HEK293 (cell line): ENCODE data around the gene CRYBA2.

Experiments used
- CTCF ChIA-PET: fragments of 350-600 bp; formaldehyde crosslinking; extraction: SDS; loops from one replicate; lab custom pipeline; 2021; ENCODE audit warnings: antibody characterized with exemption; lab: Yijun Ruan, JAX
- POLR2A ChIA-PET: fragments of 300-600 bp; formaldehyde crosslinking; extraction: SDS; loops from one replicate; lab custom pipeline; 2020; ENCODE audit warnings: antibody characterized with exemption, inconsistent platforms; lab: Yijun Ruan, JAX
- H3K27ac ChIP-seq: fragments of 200-500 bp; sonication (Bioruptor generic); 2 replicates; pipeline ENCODE4 v1.5.1; 2014; ENCODE audit warnings: low read depth, low read length, control low read depth, inconsistent platforms; ENCODE audit errors: extremely low read depth
- H3K36me3 ChIP-seq, 2 experiments: fragments of 200-500 bp in 1 of 2; sonication (Bioruptor generic) in 1 of 2; 1 replicate in 1 of 2; 2 replicates in 1 of 2; pipeline ENCODE4 v1.5.1; 2014 to 2017; ENCODE audit warnings: inconsistent platforms in 2 of 2, low read length in 2 of 2; ENCODE audit not compliant: control insufficient read depth in 2 of 2, insufficient read depth in 1 of 2
- H3K4me1 ChIP-seq: fragments of 200-500 bp; sonication (Bioruptor generic); 2 replicates; pipeline ENCODE4 v1.5.1; 2014; ENCODE audit warnings: mild to moderate bottlenecking, low read length, inconsistent platforms; ENCODE audit not compliant: control insufficient read depth, insufficient read depth
- H3K4me3 ChIP-seq: 2 replicates; pipeline ENCODE4 v1.5.1; 2011; ENCODE audit warnings: low read depth, mild to moderate bottlenecking, control low read depth, low read length, moderate library complexity
- H3K9me3 ChIP-seq: fragments of 200-500 bp; sonication (Bioruptor generic); 2 replicates; pipeline ENCODE4 v1.5.1; 2014; ENCODE audit warnings: low read depth, low read length, inconsistent platforms; ENCODE audit not compliant: control insufficient read depth, insufficient read depth
- EGR2 ChIP-seq: fragments of 450-650 bp; formaldehyde crosslinking; IDR thresholded peaks from 2 replicates; pipeline ENCODE4 v1.5.1; 2016; ENCODE audit warnings: low read depth, missing biosample characterization, missing genetic modification characterization
- GLIS2 ChIP-seq: fragments of 450-650 bp; formaldehyde crosslinking; IDR thresholded peaks from 2 replicates; pipeline ENCODE4 v1.5.1; 2016; ENCODE audit warnings: missing biosample characterization, missing genetic modification characterization
- KLF1 ChIP-seq: fragments of 450-650 bp; formaldehyde crosslinking; IDR thresholded peaks from 2 replicates; pipeline ENCODE4 v1.5.1; 2016; ENCODE audit warnings: missing biosample characterization, missing genetic modification characterization
- KLF9 ChIP-seq: fragments of 450-650 bp; formaldehyde crosslinking; IDR thresholded peaks from 2 replicates; pipeline ENCODE4 v1.5.1; 2016; ENCODE audit warnings: missing biosample characterization, missing genetic modification characterization, low read depth
- SP3 ChIP-seq: fragments of 450-650 bp; formaldehyde crosslinking; IDR thresholded peaks from 2 replicates; pipeline ENCODE4 v1.5.1; 2016; ENCODE audit warnings: missing biosample characterization, missing genetic modification characterization
- ZBTB8A ChIP-seq: fragments of 450-650 bp; formaldehyde crosslinking; IDR thresholded peaks from 2 replicates; pipeline ENCODE4 v1.5.1; 2016; ENCODE audit warnings: missing biosample characterization, missing genetic modification characterization
- ZEB2 ChIP-seq: fragments of 450-650 bp; formaldehyde crosslinking; IDR thresholded peaks from 2 replicates; pipeline ENCODE4 v1.5.1; 2016; ENCODE audit warnings: missing biosample characterization, missing genetic modification characterization
- ZNF138 ChIP-seq: fragments of 450-650 bp; formaldehyde crosslinking; IDR thresholded peaks from 2 replicates; pipeline ENCODE4 v1.5.1; 2016; ENCODE audit warnings: missing biosample characterization, missing genetic modification characterization, borderline replicate concordance
- ZNF335 ChIP-seq: fragments of 450-650 bp; formaldehyde crosslinking; conservative IDR thresholded peaks from 2 replicates; pipeline ENCODE4 v1.5.1; 2016; ENCODE audit warnings: missing biosample characterization, missing genetic modification characterization
- ZNF433 ChIP-seq: fragments of 450-650 bp; formaldehyde crosslinking; IDR thresholded peaks from 2 replicates; pipeline ENCODE4 v1.5.1; 2016; ENCODE audit warnings: missing biosample characterization, missing genetic modification characterization, low read depth
- ZNF501 ChIP-seq: fragments of 450-650 bp; formaldehyde crosslinking; IDR thresholded peaks from 2 replicates; pipeline ENCODE4 v1.5.1; 2016; ENCODE audit warnings: missing biosample characterization, missing genetic modification characterization
- ZNF629 ChIP-seq: fragments of 450-650 bp; formaldehyde crosslinking; IDR thresholded peaks from 2 replicates; pipeline ENCODE4 v1.5.1; 2017; ENCODE audit warnings: missing biosample characterization, missing genetic modification characterization
- ZNF843 ChIP-seq: fragments of 450-650 bp; formaldehyde crosslinking; IDR thresholded peaks from 2 replicates; pipeline ENCODE4 v1.5.1; 2016; ENCODE audit warnings: missing biosample characterization, missing genetic modification characterization
- TF ChIP-seq, protein P1 (sequence below): fragments of 450-650 bp; formaldehyde crosslinking; IDR thresholded peaks from 2 replicates; pipeline ENCODE4 v1.5.1; 2016; ENCODE audit warnings: missing biosample characterization, missing genetic modification characterization
- TF ChIP-seq, protein P2 (sequence below): fragments of 450-650 bp; formaldehyde crosslinking; conservative IDR thresholded peaks from 2 replicates; pipeline ENCODE4 v1.5.1; 2016; ENCODE audit warnings: low read depth, missing biosample characterization, missing genetic modification characterization
- TF ChIP-seq, protein P3 (sequence below): fragments of 450-650 bp; formaldehyde crosslinking; IDR thresholded peaks from 2 replicates; pipeline ENCODE4 v1.5.1; 2016; ENCODE audit warnings: missing biosample characterization, missing genetic modification characterization
- TF ChIP-seq, protein P4 (sequence below): fragments of 450-650 bp; formaldehyde crosslinking; IDR thresholded peaks from 2 replicates; pipeline ENCODE4 v1.5.1; 2016; ENCODE audit warnings: missing biosample characterization, missing genetic modification characterization
- TF ChIP-seq, protein P5 (sequence below): fragments of 450-650 bp; formaldehyde crosslinking; IDR thresholded peaks from 2 replicates; pipeline ENCODE4 v1.5.1; 2016; ENCODE audit warnings: missing biosample characterization, missing genetic modification characterization
- TF ChIP-seq, protein P6 (sequence below): fragments of 450-650 bp; formaldehyde crosslinking; IDR thresholded peaks from 2 replicates; pipeline ENCODE4 v1.5.1; 2016; ENCODE audit warnings: missing biosample characterization, missing genetic modification characterization

Gene CRYBA2

DNA sequence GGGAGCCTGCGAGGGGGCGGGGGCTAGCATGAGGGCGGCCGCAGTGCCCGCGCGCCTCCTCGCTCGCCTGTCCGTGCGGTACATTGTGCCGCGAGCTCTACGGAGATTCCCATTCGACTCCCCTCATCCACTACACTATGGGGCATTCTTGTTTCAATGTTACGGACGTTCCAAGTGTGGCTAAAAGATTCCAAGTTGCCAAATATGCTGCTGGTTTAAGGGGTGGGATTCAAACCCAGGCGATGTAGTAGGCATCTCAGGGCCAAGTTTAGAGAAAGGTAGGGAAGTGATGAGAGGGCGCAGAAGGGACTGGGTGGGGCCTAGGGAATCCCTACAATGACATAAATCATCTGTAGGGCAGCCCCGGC lies 10.0 kb upstream of the CRYBA2 start:
- ChIA-PET POLR2A (no interaction called here), CTCF (interaction anchor here (0.7 to 3.9 kb wide), 16 partner anchors 9 to 157 kb away, joined by 3 to 31 read pairs (median 3); partner anchors contain the start of gene CDK5R2)
- H3K27ac ChIP-seq: no peak overlapping the region
- TF ChIP-seq ZNF335 (tag by site-specific recombination) (peak; percentile 100), ZEB2 (tag by site-specific recombination) (0 out of 2 replicates have a peak, but pooled peaks have one; percentile 10), GLIS2 (tag by site-specific recombination) (0 out of 2 replicates have a peak, but pooled peaks have one; percentile 70), ZNF138 (tag by site-specific recombination) (no peak), ZNF629 (tag by site-specific recombination) (0 out of 2 replicates have a peak, but pooled peaks have one; percentile 4), ZNF433 (tag by site-specific recombination) (no peak), ZNF843 (tag by site-specific recombination) (0 out of 2 replicates have a peak, but pooled peaks have one; percentile 0), ZNF501 (0 out of 2 replicates have a peak, but pooled peaks have one; percentile 27), KLF1 (tag by site-specific recombination) (0 out of 2 replicates have a peak, but pooled peaks have one; percentile 27), ZBTB8A (peak; percentile 86), KLF9 (tag by site-specific recombination) (peak; percentile 34; the same call in 1 of the 2 replicates), EGR2 (tag by site-specific recombination) (peak; percentile 40; the same call in 1 of the 2 replicates), SP3 (peak; percentile 65)
- TF ChIP-seq, protein P1, sequence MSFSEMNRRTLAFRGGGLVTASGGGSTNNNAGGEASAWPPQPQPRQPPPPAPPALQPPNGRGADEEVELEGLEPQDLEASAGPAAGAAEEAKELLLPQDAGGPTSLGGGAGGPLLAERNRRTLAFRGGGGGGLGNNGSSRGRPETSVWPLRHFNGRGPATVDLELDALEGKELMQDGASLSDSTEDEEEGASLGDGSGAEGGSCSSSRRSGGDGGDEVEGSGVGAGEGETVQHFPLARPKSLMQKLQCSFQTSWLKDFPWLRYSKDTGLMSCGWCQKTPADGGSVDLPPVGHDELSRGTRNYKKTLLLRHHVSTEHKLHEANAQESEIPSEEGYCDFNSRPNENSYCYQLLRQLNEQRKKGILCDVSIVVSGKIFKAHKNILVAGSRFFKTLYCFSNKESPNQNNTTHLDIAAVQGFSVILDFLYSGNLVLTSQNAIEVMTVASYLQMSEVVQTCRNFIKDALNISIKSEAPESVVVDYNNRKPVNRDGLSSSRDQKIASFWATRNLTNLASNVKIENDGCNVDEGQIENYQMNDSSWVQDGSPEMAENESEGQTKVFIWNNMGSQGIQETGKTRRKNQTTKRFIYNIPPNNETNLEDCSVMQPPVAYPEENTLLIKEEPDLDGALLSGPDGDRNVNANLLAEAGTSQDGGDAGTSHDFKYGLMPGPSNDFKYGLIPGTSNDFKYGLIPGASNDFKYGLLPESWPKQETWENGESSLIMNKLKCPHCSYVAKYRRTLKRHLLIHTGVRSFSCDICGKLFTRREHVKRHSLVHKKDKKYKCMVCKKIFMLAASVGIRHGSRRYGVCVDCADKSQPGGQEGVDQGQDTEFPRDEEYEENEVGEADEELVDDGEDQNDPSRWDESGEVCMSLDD: no peak
- TF ChIP-seq, protein P2, sequence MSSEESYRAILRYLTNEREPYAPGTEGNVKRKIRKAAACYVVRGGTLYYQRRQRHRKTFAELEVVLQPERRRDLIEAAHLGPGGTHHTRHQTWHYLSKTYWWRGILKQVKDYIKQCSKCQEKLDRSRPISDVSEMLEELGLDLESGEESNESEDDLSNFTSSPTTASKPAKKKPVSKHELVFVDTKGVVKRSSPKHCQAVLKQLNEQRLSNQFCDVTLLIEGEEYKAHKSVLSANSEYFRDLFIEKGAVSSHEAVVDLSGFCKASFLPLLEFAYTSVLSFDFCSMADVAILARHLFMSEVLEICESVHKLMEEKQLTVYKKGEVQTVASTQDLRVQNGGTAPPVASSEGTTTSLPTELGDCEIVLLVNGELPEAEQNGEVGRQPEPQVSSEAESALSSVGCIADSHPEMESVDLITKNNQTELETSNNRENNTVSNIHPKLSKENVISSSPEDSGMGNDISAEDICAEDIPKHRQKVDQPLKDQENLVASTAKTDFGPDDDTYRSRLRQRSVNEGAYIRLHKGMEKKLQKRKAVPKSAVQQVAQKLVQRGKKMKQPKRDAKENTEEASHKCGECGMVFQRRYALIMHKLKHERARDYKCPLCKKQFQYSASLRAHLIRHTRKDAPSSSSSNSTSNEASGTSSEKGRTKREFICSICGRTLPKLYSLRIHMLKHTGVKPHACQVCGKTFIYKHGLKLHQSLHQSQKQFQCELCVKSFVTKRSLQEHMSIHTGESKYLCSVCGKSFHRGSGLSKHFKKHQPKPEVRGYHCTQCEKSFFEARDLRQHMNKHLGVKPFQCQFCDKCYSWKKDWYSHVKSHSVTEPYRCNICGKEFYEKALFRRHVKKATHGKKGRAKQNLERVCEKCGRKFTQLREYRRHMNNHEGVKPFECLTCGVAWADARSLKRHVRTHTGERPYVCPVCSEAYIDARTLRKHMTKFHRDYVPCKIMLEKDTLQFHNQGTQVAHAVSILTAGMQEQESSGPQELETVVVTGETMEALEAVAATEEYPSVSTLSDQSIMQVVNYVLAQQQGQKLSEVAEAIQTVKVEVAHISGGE: peak; percentile 4; the same call in 1 of the 2 replicates
- TF ChIP-seq, protein P3, sequence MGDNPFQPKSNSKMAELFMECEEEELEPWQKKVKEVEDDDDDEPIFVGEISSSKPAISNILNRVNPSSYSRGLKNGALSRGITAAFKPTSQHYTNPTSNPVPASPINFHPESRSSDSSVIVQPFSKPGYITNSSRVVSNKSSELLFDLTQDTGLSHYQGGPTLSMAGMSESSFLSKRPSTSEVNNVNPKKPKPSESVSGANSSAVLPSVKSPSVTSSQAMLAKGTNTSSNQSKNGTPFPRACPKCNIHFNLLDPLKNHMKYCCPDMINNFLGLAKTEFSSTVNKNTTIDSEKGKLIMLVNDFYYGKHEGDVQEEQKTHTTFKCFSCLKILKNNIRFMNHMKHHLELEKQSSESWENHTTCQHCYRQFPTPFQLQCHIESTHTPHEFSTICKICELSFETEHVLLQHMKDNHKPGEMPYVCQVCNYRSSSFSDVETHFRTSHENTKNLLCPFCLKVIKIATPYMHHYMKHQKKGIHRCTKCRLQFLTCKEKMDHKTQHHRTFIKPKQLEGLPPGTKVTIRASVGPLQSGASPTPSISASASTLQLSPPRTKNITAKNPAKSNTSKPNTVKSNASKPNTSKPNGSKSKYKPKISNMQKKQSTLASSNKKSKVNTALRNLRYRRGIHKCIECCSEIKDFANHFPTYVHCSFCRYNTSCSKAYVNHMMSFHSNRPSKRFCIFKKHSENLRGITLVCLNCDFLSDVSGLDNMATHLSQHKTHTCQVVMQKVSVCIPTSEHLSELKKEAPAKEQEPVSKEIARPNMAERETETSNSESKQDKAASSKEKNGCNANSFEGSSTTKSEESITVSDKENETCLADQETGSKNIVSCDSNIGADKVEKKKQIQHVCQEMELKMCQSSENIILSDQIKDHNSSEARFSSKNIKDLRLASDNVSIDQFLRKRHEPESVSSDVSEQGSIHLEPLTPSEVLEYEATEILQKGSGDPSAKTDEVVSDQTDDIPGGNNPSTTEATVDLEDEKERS: no peak
- TF ChIP-seq, protein P4, sequence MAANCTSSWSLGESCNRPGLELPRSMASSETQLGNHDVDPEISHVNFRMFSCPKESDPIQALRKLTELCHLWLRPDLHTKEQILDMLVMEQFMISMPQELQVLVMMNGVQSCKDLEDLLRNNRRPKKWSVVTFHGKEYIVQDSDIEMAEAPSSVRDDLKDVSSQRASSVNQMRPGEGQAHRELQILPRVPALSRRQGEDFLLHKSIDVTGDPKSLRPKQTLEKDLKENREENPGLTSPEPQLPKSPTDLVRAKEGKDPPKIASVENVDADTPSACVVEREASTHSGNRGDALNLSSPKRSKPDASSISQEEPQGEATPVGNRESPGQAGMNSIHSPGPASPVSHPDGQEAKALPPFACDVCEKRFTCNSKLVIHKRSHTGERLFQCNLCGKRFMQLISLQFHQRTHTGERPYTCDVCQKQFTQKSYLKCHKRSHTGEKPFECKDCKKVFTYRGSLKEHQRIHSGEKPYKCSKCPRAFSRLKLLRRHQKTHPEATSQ: no peak
- TF ChIP-seq, protein P5, sequence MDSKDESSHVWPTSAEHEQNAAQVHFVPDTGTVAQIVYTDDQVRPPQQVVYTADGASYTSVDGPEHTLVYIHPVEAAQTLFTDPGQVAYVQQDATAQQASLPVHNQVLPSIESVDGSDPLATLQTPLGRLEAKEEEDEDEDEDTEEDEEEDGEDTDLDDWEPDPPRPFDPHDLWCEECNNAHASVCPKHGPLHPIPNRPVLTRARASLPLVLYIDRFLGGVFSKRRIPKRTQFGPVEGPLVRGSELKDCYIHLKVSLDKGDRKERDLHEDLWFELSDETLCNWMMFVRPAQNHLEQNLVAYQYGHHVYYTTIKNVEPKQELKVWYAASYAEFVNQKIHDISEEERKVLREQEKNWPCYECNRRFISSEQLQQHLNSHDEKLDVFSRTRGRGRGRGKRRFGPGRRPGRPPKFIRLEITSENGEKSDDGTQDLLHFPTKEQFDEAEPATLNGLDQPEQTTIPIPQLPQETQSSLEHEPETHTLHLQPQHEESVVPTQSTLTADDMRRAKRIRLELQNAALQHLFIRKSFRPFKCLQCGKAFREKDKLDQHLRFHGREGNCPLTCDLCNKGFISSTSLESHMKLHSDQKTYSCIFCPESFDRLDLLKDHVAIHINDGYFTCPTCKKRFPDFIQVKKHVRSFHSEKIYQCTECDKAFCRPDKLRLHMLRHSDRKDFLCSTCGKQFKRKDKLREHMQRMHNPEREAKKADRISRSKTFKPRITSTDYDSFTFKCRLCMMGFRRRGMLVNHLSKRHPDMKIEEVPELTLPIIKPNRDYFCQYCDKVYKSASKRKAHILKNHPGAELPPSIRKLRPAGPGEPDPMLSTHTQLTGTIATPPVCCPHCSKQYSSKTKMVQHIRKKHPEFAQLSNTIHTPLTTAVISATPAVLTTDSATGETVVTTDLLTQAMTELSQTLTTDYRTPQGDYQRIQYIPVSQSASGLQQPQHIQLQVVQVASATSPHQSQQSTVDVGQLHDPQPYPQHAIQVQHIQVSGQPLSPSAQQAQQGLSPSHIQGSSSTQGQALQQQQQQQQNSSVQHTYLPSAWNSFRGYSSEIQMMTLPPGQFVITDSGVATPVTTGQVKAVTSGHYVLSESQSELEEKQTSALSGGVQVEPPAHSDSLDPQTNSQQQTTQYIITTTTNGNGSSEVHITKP: peak; percentile 52; the same call in 1 of the 2 replicates
- TF ChIP-seq, protein P6, sequence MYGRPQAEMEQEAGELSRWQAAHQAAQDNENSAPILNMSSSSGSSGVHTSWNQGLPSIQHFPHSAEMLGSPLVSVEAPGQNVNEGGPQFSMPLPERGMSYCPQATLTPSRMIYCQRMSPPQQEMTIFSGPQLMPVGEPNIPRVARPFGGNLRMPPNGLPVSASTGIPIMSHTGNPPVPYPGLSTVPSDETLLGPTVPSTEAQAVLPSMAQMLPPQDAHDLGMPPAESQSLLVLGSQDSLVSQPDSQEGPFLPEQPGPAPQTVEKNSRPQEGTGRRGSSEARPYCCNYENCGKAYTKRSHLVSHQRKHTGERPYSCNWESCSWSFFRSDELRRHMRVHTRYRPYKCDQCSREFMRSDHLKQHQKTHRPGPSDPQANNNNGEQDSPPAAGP (tag by site-specific recombination): no peak
- no peaks in the 10 kb centered on the region for H3K36me3 ChIP-seq
- H3K4me3 ChIP-seq: no peak overlapping the region; the same call in 1 of the 2 replicates
- H3K4me1 ChIP-seq: no peaks in the 10 kb centered on the region
- H3K9me3 ChIP-seq: no peaks in the 10 kb centered on the region
